Suprapubic skin (tissue), 4 donors: ENCODE data around the gene AKR7A2. TPM values are rescaled to one million over a fixed set of nuclear protein-coding genes. Genes with fewer than 3 reads are reported as not detected.

Source experiments
- DNase-seq, 2 donors: peaks; one replicate each; pipeline ENCODE4 v3.0.0-alpha.2; 2019; ENCODE audit warnings: low spot score in 2 of 2
- H3K27ac ChIP-seq: fragments of 200-600 bp; sonication (generic); one replicate; pipeline ENCODE4 v1.5.1; 2019
- H3K27me3 ChIP-seq: fragments of 200-600 bp; sonication (generic); one replicate; pipeline ENCODE4 v1.5.1; 2019
- H3K36me3 ChIP-seq: fragments of 200-600 bp; sonication (generic); one replicate; pipeline ENCODE4 v1.5.1; 2019
- H3K4me1 ChIP-seq: fragments of 200-600 bp; sonication (generic); one replicate; pipeline ENCODE4 v1.5.1; 2019
- H3K4me3 ChIP-seq: fragments of 200-600 bp; sonication (generic); one replicate; pipeline ENCODE4 v1.5.1; 2019; ENCODE audit warnings: mild to moderate bottlenecking
- H3K9me3 ChIP-seq: fragments of 200-600 bp; sonication (generic); one replicate; pipeline ENCODE4 v1.5.1; 2019
- CTCF ChIP-seq, 2 donors: fragments of 200-600 bp in 1 of 2; fragments of 450-650 bp in 1 of 2; sonication (generic) in 1 of 2; IDR thresholded peaks; one replicate each; pipeline ENCODE4 v1.5.1; 2016 to 2019; ENCODE audit warnings: antibody characterized with exemption in 2 of 2, mild to moderate bottlenecking in 1 of 2, moderate library complexity in 1 of 2
- EP300 ChIP-seq: sonication (generic); formaldehyde crosslinking; IDR thresholded peaks from one replicate; pipeline ENCODE4 v1.6.1; 2017; ENCODE audit warnings: antibody characterized with exemption
- POLR2A ChIP-seq, 2 donors: fragments of 450-650 bp; IDR thresholded peaks; one replicate each; pipeline ENCODE4 v1.6.1; 2017; ENCODE audit warnings: antibody characterized with exemption in 2 of 2, mild to moderate bottlenecking in 2 of 2, moderate library complexity in 2 of 2
- POLR2AphosphoS5 ChIP-seq, 3 donors: sonication (generic); formaldehyde crosslinking; IDR thresholded peaks; one replicate each; pipeline ENCODE4 v1.6.1; 2017; ENCODE audit warnings: antibody characterized with exemption in 3 of 3
- WGBS: methylation state at CpG from one replicate; pipeline ENCODE4 v1.1.5; 2018; 5-methylcytosine and 5-hydroxymethylcytosine counted together
- total RNA-seq, 4 donors: library from RNA; depleted of rRNA; stranded (reverse); fragments of >200 nt; gene quantifications; one replicate each; pipeline ENCODE4 v1.1.0, GENCODE V29; 2016

The AKR7A2 gene
- total RNA-seq, 4 donors from 2014 or later, result 64.8 to 95.6 (median 69.4) TPM

DNA sequence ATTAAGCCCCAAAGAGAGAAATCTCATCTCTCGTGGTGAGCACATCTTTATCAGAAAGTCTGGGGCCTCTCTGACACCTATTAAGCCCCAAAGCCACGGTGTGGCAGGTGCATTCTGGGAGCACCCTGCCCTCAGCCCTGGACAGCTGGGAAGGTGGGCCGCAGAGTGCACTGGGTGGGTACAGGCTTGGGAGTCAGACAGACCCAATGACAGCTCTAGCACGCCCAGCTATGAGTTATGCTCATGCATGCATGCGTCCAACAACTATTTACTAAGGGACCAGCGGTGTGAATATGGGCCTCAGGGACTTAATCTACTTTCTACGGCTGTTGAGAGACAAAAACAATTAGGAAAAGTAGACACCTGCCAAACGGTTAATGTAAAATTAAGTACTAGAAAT, 46.8 kb upstream of the AKR7A2 start:
- Histone ChIP-seq H3K36me3 (peaks cover 40% of the 10 kb centered on the region), H3K4me1 (peaks cover 35% of the 10 kb centered on the region), H3K27ac (no peak overlapping the region), H3K4me3 (no peak overlapping the region), H3K9me3 (no peaks in the 10 kb centered on the region), H3K27me3 (no peaks in the 10 kb centered on the region)
- WGBS, result 89% methylated on average over 8 of the region's 8 CpGs
- TF ChIP-seq EP300, result no peak
- no peak for TF ChIP-seq POLR2A (IDR thresholded peaks at IDR 0.05)
- TF ChIP-seq CTCF (IDR thresholded peaks at IDR 0.05), result no peak
- TF ChIP-seq POLR2AphosphoS5 (IDR thresholded peaks at IDR 0.05), result no peak
- DNase-seq, result no peak

DNA sequence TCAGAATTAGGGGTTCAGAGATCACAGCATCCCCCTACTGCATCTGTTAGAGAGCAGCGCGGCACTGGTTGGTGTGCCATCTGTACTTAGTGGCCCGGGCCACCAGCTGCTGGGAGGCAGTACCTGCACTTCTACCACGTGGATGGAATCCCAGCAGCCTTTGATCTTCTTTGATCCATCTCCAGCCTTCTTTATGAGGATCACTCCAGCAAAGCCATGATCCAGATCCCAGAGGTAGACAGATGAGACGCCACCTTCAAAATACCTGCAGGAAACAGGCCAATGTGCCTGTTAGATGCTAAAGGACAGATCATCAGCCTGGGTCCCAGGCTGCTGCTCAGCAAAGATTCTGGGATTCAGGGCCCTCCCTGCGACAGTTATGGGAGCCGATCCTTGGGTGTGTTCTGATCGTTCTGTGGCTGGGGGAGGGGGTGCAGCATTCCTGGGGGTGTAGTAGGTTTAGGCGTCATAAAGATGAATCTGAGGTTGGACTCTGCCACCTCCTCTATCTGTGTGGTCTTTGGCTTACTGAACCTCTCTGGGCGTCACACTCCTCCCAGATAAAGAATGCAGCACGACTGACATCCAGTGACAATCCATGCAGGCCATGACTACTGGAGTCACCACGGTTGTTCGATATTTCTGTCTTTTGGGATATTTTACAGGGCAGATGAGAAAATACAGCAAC, 45.5 kb upstream of the AKR7A2 start:
- DNase-seq, result no peak
- Histone ChIP-seq H3K9me3 (no peaks in the 10 kb centered on the region), H3K36me3 (peaks cover 52% of the 10 kb centered on the region), H3K4me3 (no peak overlapping the region), H3K27ac (no peak overlapping the region), H3K27me3 (no peaks in the 10 kb centered on the region), H3K4me1 (peaks cover 38% of the 10 kb centered on the region)
- 83% methylated on average over 13 of the region's 13 CpGs for WGBS
- TF ChIP-seq POLR2A (IDR thresholded peaks at IDR 0.05), result no peak
- no peak for TF ChIP-seq POLR2AphosphoS5 (IDR thresholded peaks at IDR 0.05)
- TF ChIP-seq EP300, result no peak
- no peak for TF ChIP-seq CTCF (IDR thresholded peaks at IDR 0.05)

- 74% methylated on average over 5 of the region's 5 CpGs for WGBS
- no peak overlapping the region for H3K27ac ChIP-seq
Observed at GRCh38 chr1:19356266-19356665, 44.3 kb upstream of the AKR7A2 start.

GRCh38 chr1:19354531-19354981, 42.6 kb upstream of the AKR7A2 start:
- 82% methylated on average over 6 of the region's 6 CpGs for WGBS
- H3K36me3 ChIP-seq, result peaks cover 73% of the 10 kb centered on the region
- no peak for TF ChIP-seq POLR2AphosphoS5 (IDR thresholded peaks at IDR 0.05)
- TF ChIP-seq EP300, result no peak
- TF ChIP-seq CTCF (IDR thresholded peaks at IDR 0.05), result no peak
- no peak for TF ChIP-seq POLR2A (IDR thresholded peaks at IDR 0.05)
- peaks cover 13% of the 10 kb centered on the region for H3K4me1 ChIP-seq
- H3K27me3 ChIP-seq, result no peaks in the 10 kb centered on the region
- H3K27ac ChIP-seq, result no peak overlapping the region
- H3K9me3 ChIP-seq, result no peaks in the 10 kb centered on the region
- no peak for DNase-seq
- H3K4me3 ChIP-seq, result no peak overlapping the region

More at GRCh38 chr1:19356266-19356665, 44.3 kb upstream of the AKR7A2 start:
- no peak for TF ChIP-seq POLR2A (IDR thresholded peaks at IDR 0.05)
- TF ChIP-seq CTCF (IDR thresholded peaks at IDR 0.05), result no peak
- TF ChIP-seq POLR2AphosphoS5 (IDR thresholded peaks at IDR 0.05), result no peak
- TF ChIP-seq EP300, result no peak
- peaks cover 62% of the 10 kb centered on the region for H3K36me3 ChIP-seq
- DNase-seq, result no peak
- H3K27me3 ChIP-seq, result no peaks in the 10 kb centered on the region
- H3K4me1 ChIP-seq, result peaks cover 27% of the 10 kb centered on the region
- no peak overlapping the region for H3K4me3 ChIP-seq
- no peaks in the 10 kb centered on the region for H3K9me3 ChIP-seq

DNA sequence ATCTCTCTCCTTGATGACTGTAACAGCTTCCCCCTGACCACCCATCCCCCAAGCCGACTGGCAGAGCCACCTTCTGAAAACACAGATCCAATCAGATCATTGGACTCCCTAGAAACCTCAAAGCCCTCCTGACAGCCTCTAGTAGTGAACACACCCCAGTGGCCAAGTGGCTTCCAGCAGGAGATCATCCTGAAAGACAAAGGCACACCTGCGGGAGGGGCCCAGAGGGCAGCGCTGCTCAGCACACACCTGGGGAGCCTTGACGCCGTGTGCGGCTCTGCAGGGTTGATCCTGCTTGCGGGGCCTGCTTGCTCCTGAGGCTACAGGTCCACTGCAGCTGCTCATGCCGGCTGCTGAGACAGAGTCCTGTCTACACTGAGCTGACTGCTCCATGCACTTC, 41.7 kb upstream of the AKR7A2 start:
- Histone ChIP-seq H3K4me3 (no peak overlapping the region), H3K4me1 (peaks cover 14% of the 10 kb centered on the region), H3K36me3 (peaks cover 83% of the 10 kb centered on the region), H3K27me3 (no peaks in the 10 kb centered on the region), H3K27ac (no peak overlapping the region), H3K9me3 (no peaks in the 10 kb centered on the region)
- no peak for TF ChIP-seq CTCF (IDR thresholded peaks at IDR 0.05)
- no peak for TF ChIP-seq POLR2A (IDR thresholded peaks at IDR 0.05)
- TF ChIP-seq POLR2AphosphoS5 (IDR thresholded peaks at IDR 0.05), result no peak
- no peak for TF ChIP-seq EP300
- no peak for DNase-seq
- 67% methylated on average over 6 of the region's 8 CpGs for WGBS
